Urinary bladder (tissue), 4 donors: ENCODE results near the gene IRF7. TPM values are rescaled to one million over a fixed set of nuclear protein-coding genes. Genes with fewer than 3 reads are reported as not detected.
"Not testable (repeated sequence)": the region's sequence is repeated elsewhere in the genome, so short reads cannot be mapped to it uniquely, and the experiment has no call there.

Source experiments
- DNase-seq: peaks from one replicate; pipeline ENCODE4 v3.0.0-alpha.2; 2015; ENCODE audit errors: extremely low spot score
- H3K27ac ChIP-seq: one replicate; pipeline ENCODE4 v1.5.1; 2013; ENCODE audit warnings: low read depth, mild to moderate bottlenecking, moderate library complexity
- H3K36me3 ChIP-seq: one replicate; pipeline ENCODE4 v1.6.1; 2013; ENCODE audit warnings: mild to moderate bottlenecking, moderate library complexity; ENCODE audit not compliant: insufficient read depth
- H3K4me1 ChIP-seq: one replicate; pipeline ENCODE4 v1.6.1; 2013; ENCODE audit warnings: mild to moderate bottlenecking, moderate library complexity; ENCODE audit not compliant: insufficient read depth
- H3K4me3 ChIP-seq: one replicate; pipeline ENCODE4 v1.5.1; 2013; ENCODE audit warnings: low read depth, low read length
- WGBS: extraction: QIAGEN DNeasy Blood & Tissue Kit; methylation state at CpG from one replicate; pipeline ENCODE4 v1.1.7; 2013; 5-methylcytosine and 5-hydroxymethylcytosine counted together
- polyA plus RNA-seq: library from polyadenylated mRNA; stranded (reverse); fragments of 200-250 nt; gene quantifications from one replicate; pipeline ENCODE4 v1.2.3, GENCODE V29; 2013
- total RNA-seq: library from RNA; depleted of rRNA; stranded (reverse); fragments of >200 nt; gene quantifications from one replicate; pipeline ENCODE4 v1.2.3, GENCODE V29; 2014
- donor health status: healthy with polysubstance abuse.
- donor health status: healthy.

Gene IRF7
- total and polyA plus RNA-seq, 2 donors: 9.8 to 23.2 TPM

GRCh38 chr11:581342-581741 lies 34.4 kb downstream of the IRF7 start:
- no peak overlapping the region for H3K4me3 ChIP-seq
- H3K4me1 ChIP-seq: peaks cover 1% of the 10 kb centered on the region
- H3K27ac ChIP-seq: no peak overlapping the region
- 85% methylated on average over 14 of the region's 14 CpGs for WGBS
- no peak for DNase-seq
- H3K36me3 ChIP-seq: peaks cover 4% of the 10 kb centered on the region

- no peak for DNase-seq
- Histone ChIP-seq H3K36me3 (peaks cover 4% of the 10 kb centered on the region), H3K4me1 (peaks cover 1% of the 10 kb centered on the region), H3K27ac (no peak overlapping the region), H3K4me3 (no peak overlapping the region)
- 83% methylated on average over 20 of the region's 20 CpGs for WGBS
Measured at GRCh38 chr11:579830-580601, 35.7 kb downstream of the IRF7 start.

- Histone ChIP-seq H3K36me3 (peaks cover 2% of the 10 kb centered on the region), H3K4me3 (no peak overlapping the region), H3K27ac (no peak overlapping the region), H3K4me1 (peaks cover 3% of the 10 kb centered on the region)
- no peak for DNase-seq
- 73% methylated on average over 21 of the region's 21 CpGs for WGBS
Measured at GRCh38 chr11:578276-579035, 37.3 kb downstream of the IRF7 start.

GRCh38 chr11:577611-577894 lies 38.2 kb downstream of the IRF7 start:
- no peak overlapping the region for H3K27ac ChIP-seq
- DNase-seq: no peak
- peaks cover 2% of the 10 kb centered on the region for H3K36me3 ChIP-seq
- H3K4me3 ChIP-seq: peak overlapping the region; percentile 99
- peaks cover 3% of the 10 kb centered on the region for H3K4me1 ChIP-seq
- 62% methylated on average over 6 of the region's 6 CpGs for WGBS

- DNase-seq: no peak
- Histone ChIP-seq H3K4me3 (peak overlapping the region; percentile 99), H3K27ac (no peak overlapping the region), H3K36me3 (peaks cover 2% of the 10 kb centered on the region), H3K4me1 (peaks cover 3% of the 10 kb centered on the region)
- 4% methylated on average over 41 of the region's 48 CpGs for WGBS
Measured at GRCh38 chr11:576811-577610, 38.7 kb downstream of the IRF7 start.

- Histone ChIP-seq H3K27ac (peak within 1 kb of the TSS; percentile 92), H3K4me1 (peaks cover 3% of the 10 kb centered on the region), H3K36me3 (peaks cover 2% of the 10 kb centered on the region), H3K4me3 (peak within 1 kb of the TSS; percentile 99)
- DNase-seq: peak; percentile 88
- WGBS: 1% methylated on average over 98 of the region's 99 CpGs
Measured at GRCh38 chr11:575996-576768, 39.6 kb downstream of the IRF7 start, which contains the start of gene PHRF1. TSS of gene PHRF1 (plus strand) at chr11:576470. CDS start at chr11:581513, 5,043 bp downstream.

GRCh38 chr11:575313-575995 lies 40.3 kb downstream of the IRF7 start:
- DNase-seq: no peak
- Histone ChIP-seq H3K4me1 (peaks cover 3% of the 10 kb centered on the region), H3K36me3 (no peaks in the 10 kb centered on the region), H3K27ac (no peak overlapping the region), H3K4me3 (peak overlapping the region; percentile 48)
- WGBS: under 1% methylated on average over 73 of the region's 81 CpGs

GRCh38 chr11:574632-575312 lies 41.0 kb downstream of the IRF7 start:
- Histone ChIP-seq H3K4me1 (peaks cover 3% of the 10 kb centered on the region), H3K4me3 (peak overlapping the region; percentile 48), H3K27ac (no peak overlapping the region), H3K36me3 (no peaks in the 10 kb centered on the region)
- WGBS: 28% methylated on average over 25 of the region's 25 CpGs
- no peak for DNase-seq

- WGBS: 64% methylated on average over 14 of the region's 14 CpGs
- H3K27ac ChIP-seq: not testable (repeated sequence)
Measured at GRCh38 chr11:574031-574570, 41.6 kb downstream of the IRF7 start.

GRCh38 chr11:573146-573759 lies 42.5 kb downstream of the IRF7 start:
- no peak for DNase-seq
- Histone ChIP-seq H3K4me3 (no peak overlapping the region), H3K36me3 (no peaks in the 10 kb centered on the region), H3K27ac (no peak overlapping the region), H3K4me1 (peaks cover 3% of the 10 kb centered on the region)
- WGBS: 94% methylated on average over 16 of the region's 16 CpGs

More at GRCh38 chr11:574031-574570, 41.6 kb downstream of the IRF7 start:
- peak; percentile 28 for DNase-seq
- H3K4me3 ChIP-seq, H3K4me1 ChIP-seq, H3K36me3 ChIP-seq: not testable (repeated sequence)

- WGBS: 72% methylated on average over 8 of the region's 8 CpGs
Measured at GRCh38 chr11:571802-572185, 44.0 kb downstream of the IRF7 start.

More at GRCh38 chr11:571802-572185, 44.0 kb downstream of the IRF7 start:
- no peaks in the 10 kb centered on the region for H3K36me3 ChIP-seq
- no peak for DNase-seq
- no peak overlapping the region for H3K4me3 ChIP-seq
- peaks cover 2% of the 10 kb centered on the region for H3K4me1 ChIP-seq
- H3K27ac ChIP-seq: no peak overlapping the region
